GM18498 (cell line): ENCODE data around the gene PRCC.
"Not testable (repeated sequence)": the region's sequence is repeated elsewhere in the genome, so short reads cannot be mapped to it uniquely, and the experiment has no call there.

Experiments
- ATAC-seq: cut with Tn5 transposase; IDR thresholded peaks from one replicate; pipeline ENCODE4 v1.9.1; 2021; ENCODE audit warnings: mild to moderate bottlenecking, moderate library complexity; ENCODE audit not compliant: unreplicated experiment

Gene PRCC

GRCh38 chr1:156760092-156760795 lies 7.1 kb upstream of the PRCC start:
- no peak for ATAC-seq

- no peak for ATAC-seq
Observed at GRCh38 chr1:156760796-156761104, 6.6 kb upstream of the PRCC start.

GRCh38 chr1:156765136-156765535 lies 2.2 kb upstream of the PRCC start:
- not testable (repeated sequence) for ATAC-seq

DNA sequence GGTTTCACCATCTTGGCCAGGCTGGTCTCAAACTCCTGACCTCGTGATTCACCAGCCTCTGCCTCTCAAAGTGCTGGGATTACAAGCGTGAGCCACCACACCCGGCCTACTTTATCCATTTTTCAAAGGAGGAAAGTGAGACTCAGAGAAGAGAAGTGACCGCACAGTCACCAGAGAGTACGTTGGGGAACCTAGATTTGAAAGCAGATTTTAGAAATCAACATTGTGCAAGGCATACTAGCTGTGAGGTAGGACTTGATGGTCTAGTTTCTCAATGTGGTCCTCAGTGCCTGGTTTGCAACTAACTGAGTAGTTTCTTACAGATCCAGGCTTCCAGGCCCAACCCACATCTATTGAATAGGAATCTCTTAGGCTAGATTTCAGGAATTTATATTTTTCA lies 1.7 kb upstream of the PRCC start:
- no peak for ATAC-seq

- peak; percentile 12 for ATAC-seq
Observed at GRCh38 chr1:156766298-156767100, 836 bp upstream of the PRCC start.

DNA sequence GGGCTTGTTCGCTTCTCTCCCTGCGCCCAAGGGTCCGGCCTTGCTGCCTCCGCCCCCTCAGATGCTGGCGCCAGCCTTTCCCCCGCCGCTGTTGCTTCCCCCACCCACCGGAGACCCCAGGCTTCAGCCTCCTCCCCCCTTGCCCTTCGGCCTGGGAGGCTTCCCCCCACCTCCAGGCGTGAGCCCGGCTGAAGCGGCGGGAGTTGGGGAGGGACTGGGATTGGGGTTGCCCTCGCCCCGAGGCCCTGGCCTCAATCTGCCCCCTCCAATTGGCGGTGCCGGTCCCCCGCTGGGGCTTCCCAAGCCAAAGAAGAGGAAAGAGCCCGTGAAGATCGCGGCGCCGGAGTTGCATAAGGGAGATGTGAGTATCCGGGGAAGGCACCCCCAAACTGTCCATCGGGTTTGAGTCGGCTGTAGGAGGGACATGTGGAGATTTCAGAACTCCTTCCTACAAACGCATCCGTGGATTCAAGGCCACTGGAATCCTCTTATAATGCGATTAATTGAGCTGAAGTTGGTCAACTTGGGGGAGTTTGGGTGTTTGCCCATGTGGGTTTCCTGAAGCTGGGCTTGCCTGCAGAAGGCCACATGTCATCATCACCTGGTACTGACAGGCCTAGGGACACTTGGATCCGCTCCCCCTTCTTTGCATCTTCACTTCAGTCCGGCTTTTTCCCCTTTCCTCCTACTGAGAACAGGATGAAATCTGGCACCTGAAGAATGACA lies 707 bp downstream of the PRCC start:
- ATAC-seq = peak; percentile 17

DNA sequence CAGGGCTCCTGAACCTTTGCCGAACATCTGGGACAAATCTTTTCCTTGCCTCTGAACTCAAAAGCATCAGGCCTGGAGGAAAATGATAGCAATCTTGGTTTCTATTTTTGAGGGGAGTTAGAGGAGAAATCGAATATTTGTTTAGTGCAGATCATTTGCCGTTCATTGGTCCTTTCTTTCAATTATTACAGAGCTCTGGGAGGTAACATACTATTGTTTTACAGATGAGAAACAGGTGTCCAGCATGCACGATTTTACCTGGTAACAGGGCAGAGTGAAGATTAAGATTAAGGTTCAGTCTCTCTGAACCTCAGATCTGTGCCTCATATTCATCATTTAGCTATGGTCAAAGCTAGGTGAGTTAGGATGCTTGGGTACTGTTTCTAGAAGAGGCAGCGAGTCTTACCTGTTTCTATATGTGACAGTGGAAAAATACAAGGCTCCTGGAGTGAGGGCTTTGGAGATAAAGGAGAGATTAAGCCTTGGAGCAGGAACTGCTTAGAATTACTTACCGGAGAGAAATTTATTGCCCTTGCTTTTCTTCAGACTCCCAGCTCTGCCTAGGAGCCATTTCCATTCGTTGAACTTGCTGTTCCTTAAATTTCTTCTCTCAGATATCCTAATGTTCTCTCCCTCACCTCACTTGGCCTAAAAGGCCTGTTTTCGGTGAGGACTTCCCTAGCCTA lies 1.4 kb downstream of the PRCC start:
- ATAC-seq = no peak

DNA sequence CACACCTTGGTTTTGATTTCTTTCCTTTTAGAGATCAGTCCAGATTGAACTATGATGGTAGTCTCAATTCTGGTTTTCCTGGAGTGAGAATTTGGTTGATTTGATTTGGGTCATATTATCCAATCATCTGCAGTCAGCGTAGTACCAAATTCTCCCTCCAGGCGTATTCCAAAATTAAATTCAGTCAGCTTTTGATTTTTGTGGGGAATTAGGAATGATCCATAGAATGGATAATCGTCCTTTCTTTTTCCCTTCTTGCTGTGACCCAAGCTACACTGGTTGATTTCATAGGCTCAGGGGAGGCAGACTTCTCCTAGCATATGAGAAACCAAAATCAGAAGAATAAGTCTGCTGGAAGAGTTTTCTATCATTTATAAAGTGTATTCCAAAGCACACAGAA lies 4.9 kb downstream of the PRCC start:
- ATAC-seq = no peak

DNA sequence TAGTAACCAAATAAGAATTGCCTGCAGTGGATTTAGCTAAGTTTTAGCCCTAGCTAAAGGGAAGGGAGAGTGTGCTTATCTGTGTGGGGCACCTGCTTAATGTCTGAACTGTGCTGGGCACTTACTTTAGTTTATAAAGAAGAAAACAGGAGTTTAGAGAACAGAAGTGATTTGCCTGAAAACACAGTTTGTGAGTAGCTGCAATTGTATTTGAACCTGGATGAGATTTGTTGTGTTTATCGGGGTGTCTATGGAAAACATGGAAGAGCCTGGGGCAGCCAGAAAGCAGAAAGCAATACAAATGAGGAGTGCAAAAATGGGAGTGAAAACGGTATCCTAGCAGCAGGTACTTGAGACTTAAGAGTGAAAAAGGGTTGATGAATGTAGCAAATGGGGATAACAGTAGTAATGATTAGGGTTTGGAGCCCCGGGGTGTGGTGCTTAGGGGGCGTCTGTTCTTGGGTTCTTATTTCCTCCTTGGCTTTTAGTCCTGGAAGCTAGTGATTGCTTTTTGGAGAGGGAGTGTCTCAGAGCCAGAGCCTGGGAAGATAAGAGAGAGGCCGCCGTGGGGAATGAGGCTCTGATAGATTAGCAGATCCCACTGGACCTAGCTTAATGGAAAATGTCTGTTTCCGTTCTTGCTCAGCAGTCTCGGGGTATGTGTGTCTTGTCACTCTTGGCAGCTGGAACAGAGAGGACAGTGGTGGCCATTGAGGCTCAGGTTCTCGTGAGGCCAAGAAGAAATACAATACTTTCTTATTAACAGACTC lies 5.6 kb downstream of the PRCC start:
- ATAC-seq = no peak

- no peak for ATAC-seq
Observed at GRCh38 chr1:156773607-156774006, 6.3 kb downstream of the PRCC start.

GRCh38 chr1:156775799-156776198 lies 8.5 kb downstream of the PRCC start:
- ATAC-seq = no peak

- ATAC-seq = no peak
Observed at GRCh38 chr1:156776942-156777341, 9.6 kb downstream of the PRCC start.

DNA sequence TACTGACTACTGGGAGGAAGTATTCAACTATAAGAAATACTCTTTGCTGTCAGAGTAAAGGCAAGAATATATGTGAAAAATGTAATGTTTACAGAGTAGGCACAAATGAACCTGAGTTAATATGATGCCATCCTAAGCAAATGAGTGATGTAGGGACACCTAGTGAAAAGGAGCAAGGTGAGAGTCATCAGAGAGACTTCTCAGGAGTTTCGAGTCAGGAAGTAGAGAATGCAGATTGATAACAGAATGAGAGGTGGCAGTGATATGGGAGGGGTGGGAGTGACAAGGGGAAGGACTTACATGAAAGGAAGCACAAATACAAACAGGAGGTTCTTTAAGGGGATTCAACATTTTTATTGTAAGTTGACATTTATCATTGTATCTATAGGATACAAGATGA lies 10.2 kb downstream of the PRCC start:
- no peak for ATAC-seq

- ATAC-seq = no peak
Observed at GRCh38 chr1:156781585-156782186, 14.4 kb downstream of the PRCC start.

DNA sequence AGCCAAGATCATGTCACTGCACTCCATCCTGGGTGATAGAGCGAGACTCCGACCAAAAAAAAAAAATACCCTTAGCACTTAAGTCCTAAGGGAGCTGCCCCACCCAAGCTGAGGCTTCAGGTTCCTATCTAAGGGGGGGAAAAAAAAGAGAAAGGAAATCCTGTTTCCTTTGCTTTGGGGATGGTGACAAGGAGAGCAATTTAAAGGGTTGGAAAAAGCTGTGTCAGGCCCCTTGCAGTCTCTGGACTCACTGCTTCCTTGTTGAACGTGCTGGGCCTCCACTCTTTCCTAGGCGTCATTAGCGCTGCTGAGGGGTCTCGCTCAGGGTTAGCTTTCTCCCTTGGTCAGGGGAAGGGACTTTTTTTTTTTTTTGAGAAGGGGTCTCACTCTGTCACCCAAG lies 18.1 kb downstream of the PRCC start:
- no peak for ATAC-seq

- ATAC-seq = no peak
Observed at GRCh38 chr1:156786640-156787039, 19.3 kb downstream of the PRCC start.

GRCh38 chr1:156788136-156788535 lies 20.8 kb downstream of the PRCC start:
- ATAC-seq = no peak

DNA sequence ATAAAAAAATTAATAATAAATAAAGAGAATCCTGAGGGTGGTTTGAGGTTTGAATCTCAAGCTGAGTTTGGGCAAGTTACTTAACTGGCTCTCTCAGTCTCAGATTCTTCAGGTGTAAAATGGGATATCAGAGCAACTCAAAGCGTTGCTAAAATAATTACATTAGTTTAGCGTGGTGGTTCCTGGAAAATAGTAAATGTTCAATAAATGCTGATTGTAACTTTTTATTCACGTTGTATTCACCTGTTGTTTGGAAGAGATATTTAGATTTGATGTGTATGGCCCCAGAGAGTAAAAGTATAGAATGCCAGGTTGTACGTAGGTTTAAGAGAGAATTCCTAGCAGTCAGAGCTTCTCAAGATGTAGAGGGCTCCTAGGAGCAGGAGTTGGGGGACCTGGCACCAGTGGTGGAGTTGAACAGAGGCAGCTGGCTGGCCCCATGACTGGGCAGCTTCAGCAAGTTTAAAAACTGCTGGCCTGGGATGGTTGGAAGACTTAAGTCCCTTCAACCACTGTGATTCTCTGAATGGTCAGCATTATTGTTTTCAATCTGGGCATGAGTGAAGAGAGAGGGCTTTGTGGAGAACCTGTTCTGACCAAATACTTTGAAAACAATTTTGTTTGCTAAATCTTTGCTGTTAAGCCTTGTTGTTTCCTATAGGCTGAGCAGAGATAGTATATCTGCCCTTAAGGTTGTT lies 22.4 kb downstream of the PRCC start:
- ATAC-seq = no peak

DNA sequence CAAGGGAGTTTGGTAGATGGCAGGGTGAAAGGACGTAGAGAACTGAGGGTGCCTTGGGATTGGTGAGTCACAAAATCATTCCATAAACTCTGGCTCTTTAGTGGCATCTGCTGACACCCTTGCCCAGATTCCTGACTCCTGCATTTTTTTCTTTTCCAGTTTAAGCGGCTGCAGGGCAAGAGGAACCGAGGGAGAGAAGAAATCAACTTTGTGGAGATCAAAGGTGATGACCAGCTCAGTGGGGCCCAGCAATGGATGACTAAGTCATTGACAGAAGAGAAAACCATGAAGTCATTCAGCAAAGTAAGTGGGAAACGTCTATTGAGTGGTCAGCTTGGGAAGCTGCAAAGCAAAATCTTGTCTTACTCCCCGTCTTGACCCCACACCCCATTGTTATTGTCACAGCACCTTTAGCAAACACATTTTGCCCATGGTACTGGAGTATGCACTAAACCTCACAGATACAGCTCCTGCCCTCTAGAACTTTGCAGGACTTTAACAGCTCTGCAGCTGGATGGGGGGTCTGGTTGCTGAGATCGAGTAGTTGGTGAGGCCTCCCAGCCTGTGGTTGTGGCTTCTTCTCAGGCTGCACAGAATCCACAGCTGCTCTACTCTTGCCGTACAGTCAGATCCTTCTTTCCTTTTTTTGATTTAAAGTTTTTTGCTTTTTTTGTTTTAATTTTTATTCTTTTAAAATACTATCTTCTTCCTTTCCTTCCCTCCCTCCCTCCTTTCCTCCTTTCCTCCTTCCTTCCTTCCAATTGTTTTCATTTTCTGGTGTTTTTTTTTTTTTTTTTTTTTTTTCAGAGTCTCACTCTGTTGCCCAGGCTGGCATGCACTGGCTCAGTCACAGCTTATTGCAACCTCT lies 27.4 kb downstream of the PRCC start:
- ATAC-seq = no peak
